Stimulated activated CD4-positive, alpha-beta T cell treated with anti-CD3 and anti-CD28 coated beads, Interleukin-12 subunit alpha, Interleukin-12 subunit beta, amount 100 ng/mL, for 48 hours (primary cell): ENCODE results near the gene TFEB.

Source experiments
- DNase-seq, 3 donors: peaks; one replicate each; pipeline ENCODE4 v3.0.0-alpha.2; 2020; ENCODE audit warnings: low read depth in 2 of 3, low spot score in 1 of 3

The TFEB gene

GRCh38 chr6:41739041-41739440, 3.6 kb upstream of the TFEB start:
- no peak for DNase-seq

- DNase-seq: no peak
Observed at GRCh38 chr6:41737591-41738130, 2.3 kb upstream of the TFEB start.

- no peak for DNase-seq
Observed at GRCh38 chr6:41736800-41737555, 1.6 kb upstream of the TFEB start.

GRCh38 chr6:41736186-41736733, 852 bp upstream of the TFEB start:
- no peak for DNase-seq

- peak in 2 of 3 donors; percentile 34 to 56 for DNase-seq
Observed at GRCh38 chr6:41734666-41735426, 562 bp downstream of the TFEB start.

GRCh38 chr6:41733707-41734665, 1.4 kb downstream of the TFEB start:
- DNase-seq: peak in 1 of 3 donors; percentile 51

GRCh38 chr6:41733360-41733706, 2.1 kb downstream of the TFEB start:
- no peak for DNase-seq

GRCh38 chr6:41732591-41733359, 2.6 kb downstream of the TFEB start:
- peak; percentile 11 to 39 (median 29) for DNase-seq

GRCh38 chr6:41732149-41732548, 3.3 kb downstream of the TFEB start:
- no peak for DNase-seq

GRCh38 chr6:41731561-41732086, 3.8 kb downstream of the TFEB start:
- no peak for DNase-seq

- no peak for DNase-seq
Observed at GRCh38 chr6:41730531-41731436, 4.6 kb downstream of the TFEB start.

- no peak for DNase-seq
Observed at GRCh38 chr6:41729624-41730023, 5.8 kb downstream of the TFEB start.

- no peak for DNase-seq
Observed at GRCh38 chr6:41728954-41729353, 6.5 kb downstream of the TFEB start.

- DNase-seq: no peak
Observed at GRCh38 chr6:41728073-41728936, 7.1 kb downstream of the TFEB start.

GRCh38 chr6:41727705-41728072, 7.7 kb downstream of the TFEB start:
- DNase-seq: no peak

GRCh38 chr6:41726876-41727275, 8.5 kb downstream of the TFEB start:
- DNase-seq: no peak

- DNase-seq: no peak
Observed at GRCh38 chr6:41724586-41725501, 10.6 kb downstream of the TFEB start.
